Kidney glomerular epithelial cell (primary cell): ENCODE measurements around the gene PITPNM3.

Source experiments
- DNase-seq: peaks from one replicate; lab custom pipeline; 2025; lab: John Stamatoyannopoulos, UW

Gene PITPNM3

GRCh38 chr17:6462692-6463091 lies 93.7 kb downstream of the PITPNM3 start:
- DNase-seq, result no peak

GRCh38 chr17:6461792-6462524 lies 94.4 kb downstream of the PITPNM3 start:
- DNase-seq, result no peak

GRCh38 chr17:6461246-6461645 lies 95.1 kb downstream of the PITPNM3 start:
- DNase-seq, result no peak

DNA sequence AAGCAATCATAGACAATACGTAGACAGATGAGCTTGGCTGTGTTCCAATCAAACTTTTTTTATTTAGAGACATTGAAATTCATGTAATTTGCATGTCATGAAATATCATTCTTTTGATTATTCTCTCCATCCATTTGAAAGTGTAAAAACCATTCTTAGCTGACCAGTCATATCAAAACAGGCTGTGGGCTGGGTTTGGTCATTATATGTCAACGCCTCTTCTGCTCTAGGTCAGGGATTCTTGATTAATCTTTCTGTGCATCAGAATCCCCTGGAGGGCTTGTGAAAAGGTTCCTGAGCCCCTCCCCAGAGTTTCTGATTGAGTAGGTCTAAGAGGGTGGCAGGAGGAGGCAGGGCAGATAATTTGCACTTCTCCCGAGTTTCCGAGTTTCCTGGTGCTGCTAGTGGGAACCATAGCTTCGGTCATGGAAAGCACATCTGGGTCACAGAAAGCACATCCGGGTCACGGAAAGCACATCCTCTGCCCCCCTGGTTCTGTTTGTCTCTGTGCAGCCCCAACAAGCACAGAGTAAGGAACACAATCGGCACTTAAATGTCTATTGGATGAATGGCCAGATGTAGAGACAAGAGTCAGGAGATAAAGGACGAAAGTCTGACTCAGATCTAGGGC lies 95.7 kb downstream of the PITPNM3 start:
- no peak for DNase-seq

- DNase-seq, result no peak
Measured at GRCh38 chr17:6458460-6458950, 97.8 kb downstream of the PITPNM3 start.

GRCh38 chr17:6457688-6458459 lies 98.5 kb downstream of the PITPNM3 start:
- DNase-seq, result no peak

DNA sequence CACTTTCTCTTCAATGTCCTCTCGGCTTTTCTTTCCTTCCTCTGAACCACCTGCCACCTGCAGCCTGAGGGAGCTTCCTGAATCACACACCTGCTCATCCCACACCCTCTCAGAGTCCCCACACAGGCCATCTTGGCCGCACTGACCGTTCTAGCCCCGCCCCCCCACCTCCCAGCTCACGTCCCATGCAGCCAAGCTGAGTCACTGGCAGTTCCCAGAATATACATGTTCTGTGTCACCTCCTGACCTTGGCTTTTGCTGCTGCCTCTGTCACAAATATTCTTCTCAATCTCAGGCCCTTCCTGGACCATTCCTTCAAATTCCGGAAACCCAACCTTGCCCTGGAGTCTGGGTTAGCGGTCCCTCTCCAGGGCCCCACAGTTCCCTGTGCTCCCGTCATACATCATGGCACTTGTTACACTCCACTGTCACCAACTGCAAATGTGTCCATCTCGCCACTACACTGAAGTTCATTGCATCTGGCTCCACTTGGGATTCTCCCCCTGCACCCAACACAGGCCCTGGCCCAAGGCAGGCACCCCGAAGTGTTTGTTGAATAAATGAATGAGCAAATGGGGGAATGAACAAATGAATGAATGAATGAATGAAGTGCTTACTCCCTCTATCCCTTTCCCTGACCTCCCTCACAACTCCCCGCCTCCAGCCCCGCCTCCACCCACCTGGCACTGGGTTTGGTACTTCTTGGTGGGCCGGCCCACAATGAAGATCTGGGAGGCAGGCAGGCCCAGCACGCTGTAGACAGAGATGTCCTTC lies 99.3 kb downstream of the PITPNM3 start:
- DNase-seq, result no peak

DNA sequence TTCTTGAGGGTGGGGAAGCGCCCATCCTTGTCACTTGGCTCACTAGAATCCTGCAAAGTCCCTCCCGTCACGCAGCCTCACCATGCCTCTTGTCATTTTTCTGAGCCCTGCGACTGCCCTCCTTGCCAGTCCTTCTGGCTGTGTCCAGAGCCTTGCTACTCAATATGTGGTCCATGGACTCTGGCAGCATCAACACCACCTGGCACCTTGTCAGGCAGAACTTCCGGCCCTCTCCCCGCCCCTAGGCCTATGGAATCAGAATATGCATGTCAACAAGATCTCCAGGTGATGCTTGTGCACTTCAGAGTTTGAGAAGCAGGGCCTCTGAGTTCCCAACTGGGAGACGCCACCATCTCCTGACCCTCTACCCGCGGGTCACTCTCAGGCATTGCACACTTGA lies 100.0 kb downstream of the PITPNM3 start:
- DNase-seq, result no peak

GRCh38 chr17:6455321-6455705 lies 101.0 kb downstream of the PITPNM3 start:
- no peak for DNase-seq

DNA sequence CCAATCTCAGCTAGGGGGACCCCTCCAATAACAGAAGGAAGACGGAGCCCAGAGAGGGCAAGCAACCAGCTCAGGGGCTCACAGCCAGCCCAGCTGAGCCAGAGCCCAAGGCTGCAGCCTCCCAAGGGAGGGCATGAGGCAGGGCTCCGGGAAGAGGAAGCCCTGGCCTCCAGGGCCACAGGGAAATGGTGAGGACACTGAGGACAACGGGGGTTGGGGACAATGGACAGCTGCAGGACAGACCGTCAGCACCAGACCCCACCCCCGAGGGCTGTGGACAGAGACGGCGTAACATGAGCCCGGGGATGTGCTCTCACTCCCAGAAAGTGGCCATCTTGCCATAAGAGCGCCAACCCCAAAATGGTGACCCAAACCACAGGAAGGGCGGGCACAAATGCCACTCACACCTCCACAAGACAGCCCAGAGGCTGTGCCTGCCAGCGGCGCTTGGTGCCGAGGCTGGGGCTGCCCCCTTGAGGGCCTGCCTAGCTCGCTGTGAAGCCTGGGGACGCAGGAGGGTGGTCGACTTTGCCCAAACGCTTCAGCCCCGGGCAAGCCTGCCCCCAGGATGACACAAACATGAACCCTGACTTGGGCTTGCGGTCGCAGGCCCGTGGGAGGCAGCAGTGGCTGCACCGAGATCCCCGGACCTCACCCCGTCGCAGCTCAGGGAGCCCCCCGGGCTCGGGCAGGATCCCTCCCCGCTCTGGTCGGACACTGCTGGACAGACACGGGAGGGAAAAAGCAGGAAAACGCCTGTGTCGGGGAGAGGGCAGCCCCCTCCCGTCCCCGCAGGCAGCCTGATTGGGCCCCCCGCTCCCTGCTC lies 101.6 kb downstream of the PITPNM3 start:
- DNase-seq, result no peak

DNA sequence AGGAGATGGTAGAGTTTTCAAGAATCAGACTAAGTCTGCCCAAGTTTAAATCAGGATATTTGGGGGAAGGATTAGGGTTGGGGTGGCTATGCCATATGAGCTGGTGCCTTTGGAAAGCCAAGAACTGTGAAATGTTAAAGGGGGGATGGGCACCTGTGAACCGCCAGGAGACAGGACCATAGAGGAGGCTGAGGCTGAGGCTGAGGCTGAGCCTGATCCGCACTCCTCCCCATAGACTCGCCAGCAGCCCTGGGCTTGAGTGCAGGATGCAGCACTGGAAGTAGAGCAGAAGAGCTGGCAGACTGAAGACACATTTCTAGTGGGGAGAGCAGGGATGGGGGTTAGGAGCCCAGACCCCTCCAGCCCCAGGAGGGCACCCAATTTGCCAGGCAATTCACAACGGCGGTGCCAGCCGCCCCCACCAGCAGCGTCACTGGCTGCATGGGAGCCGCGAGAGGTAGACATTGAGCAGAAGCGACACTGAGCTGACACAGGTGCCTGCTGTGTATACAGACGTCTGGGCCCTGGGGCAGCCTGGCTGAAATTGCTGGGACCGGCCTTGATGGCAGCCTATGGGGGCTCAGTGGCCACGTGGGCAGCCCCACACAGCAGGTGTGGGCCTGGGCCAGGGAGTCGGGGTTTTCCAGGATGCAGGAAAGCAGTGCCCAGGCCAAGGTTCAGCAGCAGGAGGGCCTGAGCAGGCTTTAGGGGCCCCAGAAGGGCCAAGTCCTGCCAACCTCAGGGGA lies 102.9 kb downstream of the PITPNM3 start:
- DNase-seq, result no peak

- no peak for DNase-seq
Measured at GRCh38 chr17:6452471-6453266, 103.7 kb downstream of the PITPNM3 start.

DNA sequence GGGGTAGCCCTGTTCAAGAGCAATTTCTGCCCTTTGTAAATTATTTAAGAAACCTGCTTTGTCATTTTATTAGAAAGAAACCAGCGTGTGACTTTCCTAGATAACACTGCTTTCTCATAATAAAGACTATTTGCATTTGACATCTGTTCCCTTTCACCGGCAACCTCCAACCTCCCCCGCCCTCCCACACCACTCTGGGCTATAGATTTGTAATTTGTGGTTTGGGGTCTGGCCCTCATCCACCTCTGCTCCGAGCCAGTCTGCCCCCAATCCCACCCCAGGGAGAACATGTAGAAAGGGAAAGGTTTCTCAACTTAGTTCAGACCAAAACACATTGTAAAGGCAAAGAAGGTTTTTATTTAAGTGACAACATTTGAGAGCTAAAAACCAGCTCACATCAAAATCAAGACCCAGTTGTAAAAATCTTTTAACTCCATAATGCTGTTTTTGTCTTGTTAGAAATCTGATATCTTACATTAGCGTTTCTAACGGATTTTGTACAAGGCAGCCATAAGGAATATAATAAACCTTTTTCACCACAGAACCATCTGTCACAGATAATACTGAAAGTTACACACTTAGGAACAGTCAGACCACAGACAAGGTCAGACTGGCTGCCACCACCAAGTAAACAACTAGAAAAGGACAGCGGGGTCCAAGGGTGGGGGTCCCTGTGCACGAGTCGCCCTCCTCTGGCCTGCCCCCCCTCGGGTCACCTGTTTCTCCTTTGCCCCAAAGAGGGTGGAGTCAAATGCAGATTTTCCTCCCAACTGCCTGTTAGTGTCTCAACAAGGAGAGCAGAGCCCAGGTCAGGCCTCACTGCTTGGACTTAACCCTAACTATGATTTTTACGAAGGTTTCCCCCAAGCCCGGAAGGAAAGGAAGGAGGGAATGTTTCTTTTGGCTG lies 105.2 kb downstream of the PITPNM3 start:
- DNase-seq, result no peak

GRCh38 chr17:6449307-6449706 lies 107.0 kb downstream of the PITPNM3 start:
- no peak for DNase-seq

- DNase-seq, result no peak
Measured at GRCh38 chr17:6448473-6448872, 107.9 kb downstream of the PITPNM3 start.

DNA sequence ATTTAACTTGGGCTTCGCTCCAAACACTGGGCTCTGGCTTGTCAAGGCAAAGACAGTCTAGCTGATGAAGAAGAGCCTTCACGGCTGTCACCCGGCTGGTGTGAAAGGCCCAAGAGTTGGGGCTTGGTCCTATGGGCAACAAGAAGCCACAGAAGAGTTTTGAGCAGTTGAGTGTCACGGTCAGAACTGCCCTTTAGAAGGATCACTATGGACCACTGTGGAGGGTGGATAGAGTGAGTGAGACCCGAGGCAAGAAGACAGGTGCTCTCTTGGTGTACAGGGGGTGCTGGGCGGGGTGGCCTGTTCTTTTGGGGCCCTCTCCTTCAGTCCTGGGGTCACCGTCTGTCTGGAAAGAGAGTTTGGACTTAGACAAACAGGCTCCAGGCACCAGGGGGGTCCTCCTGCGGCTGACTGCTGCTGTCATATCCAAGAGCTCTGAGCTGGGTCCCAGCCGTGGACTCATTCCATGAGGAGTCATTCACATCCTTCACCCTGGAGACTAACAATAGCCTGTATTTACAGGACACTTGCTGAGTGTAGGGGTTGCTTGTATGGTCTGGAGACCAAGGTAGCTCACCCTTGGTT lies 109.7 kb downstream of the PITPNM3 start:
- DNase-seq, result no peak

- DNase-seq, result no peak
Measured at GRCh38 chr17:6444571-6445335, 111.6 kb downstream of the PITPNM3 start.
